Pancreas (tissue), 10 donors: ENCODE data around the gene LYRM9. TPM values are rescaled to one million over a fixed set of nuclear protein-coding genes. Genes with fewer than 3 reads are reported as not detected.

Experiments
- ATAC-seq, 4 donors: fragments of 200-7000 bp; cut with Tn5 transposase; one replicate each; pipeline versions ENCODE4 v1.8.0 to v1.9.1; 2020; ENCODE audit warnings: mild to moderate bottlenecking in 4 of 4, moderate library complexity in 4 of 4
- DNase-seq, 6 donors: peaks; one replicate each; pipeline ENCODE4 v3.0.0-alpha.2; 2020
- FAIRE-seq: peaks from 2 replicates; lab custom pipeline; 2012; peaks lifted over from hg19 to GRCh38; lab: Jason Lieb, UNC
- H3K27ac ChIP-seq, 4 donors: fragments of 200-600 bp; sonication (generic); 1 replicate in 3 of 4; 2 replicates in 1 of 4; pipeline versions ENCODE4 v1.5.0 to v1.8.0; 2020
- H3K27me3 ChIP-seq, 4 donors: fragments of 200-600 bp; one replicate each; pipeline ENCODE4 v1.8.0; 2021
- H3K36me3 ChIP-seq, 3 donors: fragments of 200-600 bp; sonication (generic) in 1 of 3; one replicate each; pipeline versions ENCODE4 v1.5.0 to v1.8.0; 2020 to 2021
- H3K4me1 ChIP-seq, 3 donors: fragments of 200-600 bp; one replicate each; pipeline ENCODE4 v1.8.0; 2021
- H3K4me3 ChIP-seq, 4 donors: fragments of 200-600 bp; sonication (generic) in 2 of 4; one replicate each; pipeline versions ENCODE4 v1.5.0 to v1.8.0; 2020 to 2021
- H3K9me3 ChIP-seq, 4 donors: fragments of 200-600 bp; one replicate each; pipeline ENCODE4 v1.8.0; 2021
- WGBS, 2 donors: extraction: QIAGEN DNeasy Blood & Tissue Kit; methylation state at CpG; one replicate each; pipeline ENCODE4 v1.1.7; 2013; 5-methylcytosine and 5-hydroxymethylcytosine counted together
- intact Hi-C, 3 donors: fragments of 100-400 bp; cut with DNase I; formaldehyde crosslinking; loops; one replicate each; pipeline versions ENCODE4 v1.11.1 to v1.14.2; 2022
- polyA plus RNA-seq, 2 donors: library from polyadenylated mRNA; stranded (reverse); fragments of 200-250 nt; gene quantifications; one replicate each; pipeline ENCODE4 v1.2.3, GENCODE V29; 2013
- total RNA-seq, 6 donors: library from RNA; stranded (reverse); fragmentation: NEBNext Ultra II Directional in 4 of 6; extraction: Animal tissue kit (Norgen Biotek cat#: 25700) in 4 of 6; gene quantifications; one replicate each; pipeline versions ENCODE4 v1.2.1 to v1.2.4, GENCODE V29; 2021 to 2023
- TF ChIP-seq, protein P1 (sequence below), 4 donors: fragments of 200-600 bp; sonication (generic) in 3 of 4; IDR thresholded peaks; one replicate each; pipeline versions ENCODE4 v1.5.0 to v1.8.0; 2021; ENCODE audit warnings: antibody characterized with exemption in 4 of 4
- donor health status: healthy with polysubstance abuse.
- donor health status: DM: no; HTN: no; CAD: no; lungs with moderate emphysema.
- donor health status: DM: no; HTN: no; CAD: no.
- donor health status: control.
- donor health status: control.
- donor health status: Bipolar disorder and iron deficiency.
- donor health status: DM: yes; HTN: yes; CAD: no.
- donor health status: DM: no; HTN: no; CAD: no.
- donor health status: DM: no; HTN: no; CAD: no.
- donor health status: DM: yes; HTN: yes; CAD: no.

Gene LYRM9
- total and polyA plus RNA-seq, 8 donors, result 4.8 to 17.7 (median 9.8) TPM

DNA sequence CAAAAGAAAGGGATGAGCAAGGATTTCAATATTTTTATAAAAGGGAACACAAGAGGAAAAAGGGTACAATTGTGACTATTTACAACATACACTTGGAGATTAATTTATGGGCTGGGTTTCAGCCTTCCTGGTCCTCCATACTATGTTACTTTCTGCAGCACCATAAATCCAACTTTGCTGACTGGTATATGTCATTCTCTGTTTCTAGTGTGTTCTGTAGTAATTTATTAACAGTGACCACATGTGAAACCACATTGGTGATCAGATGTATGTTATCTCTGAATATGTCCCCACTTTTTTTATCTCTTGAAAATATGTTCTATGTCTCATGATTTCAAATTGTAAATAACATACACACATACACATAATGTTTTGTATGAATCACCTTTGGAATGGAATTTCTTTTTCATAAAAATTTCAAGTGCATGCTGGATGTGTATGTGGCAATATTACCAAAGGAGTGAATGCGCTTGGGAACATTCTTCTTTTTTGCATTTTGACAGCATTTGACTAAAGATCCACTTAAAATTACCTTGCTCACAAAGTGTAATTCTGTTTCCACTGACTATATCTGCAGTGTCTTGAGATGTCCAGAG lies 2.9 kb upstream of the LYRM9 start:
- FAIRE-seq (no peak), ATAC-seq (no peak), DNase-seq (no peak)
- intact Hi-C loops, result loop anchor here in 2 of 3 donors (10.0 kb wide), 2 partner anchors 129 to 349 kb away; no protein-coding TSS in a partner anchor
- no peaks in the 10 kb centered on the region for H3K36me3 ChIP-seq
- no peaks in the 10 kb centered on the region for H3K9me3 ChIP-seq
- no peak overlapping the region for H3K27ac ChIP-seq
- 85 to 91% methylated on average over 1 of the region's 1 CpG for WGBS, 2 donors
- H3K27me3 ChIP-seq, result no peaks in the 10 kb centered on the region
- TF ChIP-seq, protein P1, sequence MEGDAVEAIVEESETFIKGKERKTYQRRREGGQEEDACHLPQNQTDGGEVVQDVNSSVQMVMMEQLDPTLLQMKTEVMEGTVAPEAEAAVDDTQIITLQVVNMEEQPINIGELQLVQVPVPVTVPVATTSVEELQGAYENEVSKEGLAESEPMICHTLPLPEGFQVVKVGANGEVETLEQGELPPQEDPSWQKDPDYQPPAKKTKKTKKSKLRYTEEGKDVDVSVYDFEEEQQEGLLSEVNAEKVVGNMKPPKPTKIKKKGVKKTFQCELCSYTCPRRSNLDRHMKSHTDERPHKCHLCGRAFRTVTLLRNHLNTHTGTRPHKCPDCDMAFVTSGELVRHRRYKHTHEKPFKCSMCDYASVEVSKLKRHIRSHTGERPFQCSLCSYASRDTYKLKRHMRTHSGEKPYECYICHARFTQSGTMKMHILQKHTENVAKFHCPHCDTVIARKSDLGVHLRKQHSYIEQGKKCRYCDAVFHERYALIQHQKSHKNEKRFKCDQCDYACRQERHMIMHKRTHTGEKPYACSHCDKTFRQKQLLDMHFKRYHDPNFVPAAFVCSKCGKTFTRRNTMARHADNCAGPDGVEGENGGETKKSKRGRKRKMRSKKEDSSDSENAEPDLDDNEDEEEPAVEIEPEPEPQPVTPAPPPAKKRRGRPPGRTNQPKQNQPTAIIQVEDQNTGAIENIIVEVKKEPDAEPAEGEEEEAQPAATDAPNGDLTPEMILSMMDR (IDR thresholded peaks at IDR 0.05), result no peak
- peaks cover 5 to 14% (median 6%) of the 10 kb centered on the region in 3 donors for H3K4me1 ChIP-seq
- no peak overlapping the region for H3K4me3 ChIP-seq

DNA sequence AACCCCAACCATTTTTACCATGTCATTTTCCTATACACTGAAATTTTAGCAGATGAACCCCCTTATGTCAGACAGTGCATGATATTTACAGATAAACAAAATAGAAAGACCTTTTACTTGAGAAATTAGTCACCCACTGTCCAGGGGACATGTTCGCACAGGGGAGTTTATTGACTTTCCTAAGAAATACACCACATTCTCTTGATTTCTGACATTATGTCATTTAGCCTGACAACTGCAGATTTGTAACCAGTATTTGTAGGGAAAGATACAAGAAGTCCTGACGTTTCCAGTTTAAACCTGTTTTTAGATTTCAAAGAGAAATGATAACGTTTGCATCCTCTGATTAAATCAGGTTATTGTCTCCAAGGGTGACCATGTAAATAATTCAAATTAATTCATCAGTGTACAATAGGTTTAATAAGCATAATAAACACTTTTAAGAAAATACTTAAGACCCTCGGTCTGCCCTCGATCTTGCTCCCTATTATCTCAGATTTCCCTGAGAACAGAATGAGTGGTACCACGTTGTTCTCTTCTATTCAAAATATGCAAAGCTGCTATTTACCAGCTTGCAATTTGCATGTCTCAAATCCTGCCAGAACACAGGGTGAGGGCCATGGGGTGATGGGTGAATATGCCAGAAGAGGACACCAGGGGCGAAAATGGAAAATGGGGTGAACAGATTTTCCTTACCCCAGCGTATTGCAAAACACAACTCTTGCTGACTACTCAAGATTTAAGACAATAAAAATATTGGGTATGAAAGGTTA lies 2.1 kb upstream of the LYRM9 start:
- Histone ChIP-seq H3K36me3 (no peaks in the 10 kb centered on the region), H3K4me1 (peaks cover 5 to 14% (median 6%) of the 10 kb centered on the region in 3 donors), H3K27me3 (no peaks in the 10 kb centered on the region), H3K4me3 (no peak overlapping the region), H3K27ac (no peak overlapping the region), H3K9me3 (no peaks in the 10 kb centered on the region)
- TF ChIP-seq, protein P1 (IDR thresholded peaks at IDR 0.05), result no peak
- ATAC-seq (no peak), FAIRE-seq (no peak), DNase-seq (no peak)
- 42 to 63% methylated on average over 8 of the region's 8 CpGs for WGBS, 2 donors
- intact Hi-C loops, result loop anchor here in 2 of 3 donors (10.0 kb wide), 2 partner anchors 129 to 349 kb away; no protein-coding TSS in a partner anchor

DNA sequence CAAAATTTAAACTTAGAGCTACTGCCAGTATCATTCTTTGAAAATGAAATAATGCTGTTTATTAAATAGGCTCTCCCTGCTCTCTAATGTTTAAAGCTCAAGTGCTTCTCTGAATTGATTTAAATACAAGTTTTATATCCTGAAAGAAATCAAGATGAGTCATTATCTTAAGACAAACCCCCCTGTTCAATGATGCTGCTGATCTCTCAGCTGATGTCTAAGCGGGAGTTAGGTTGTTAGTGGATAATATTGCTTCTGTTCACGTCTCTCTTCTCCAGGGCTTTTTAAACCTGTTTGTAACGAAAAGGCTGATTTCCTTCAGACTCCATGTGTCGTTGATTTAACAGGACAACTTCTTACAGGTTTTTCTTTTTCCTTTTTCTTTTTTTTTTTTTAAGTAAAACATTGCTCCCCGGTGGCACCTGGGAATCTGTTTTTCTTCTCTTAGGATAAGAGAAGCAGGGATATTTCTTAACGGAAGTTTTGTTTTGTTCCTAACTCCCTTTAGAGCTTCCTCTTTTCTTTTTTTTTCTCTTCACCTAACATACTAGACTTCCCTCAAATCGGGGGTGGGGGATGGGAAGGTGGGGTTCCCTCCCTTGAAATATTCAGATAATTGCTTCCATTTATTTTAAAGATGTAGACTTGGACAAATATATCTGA lies 807 bp upstream of the LYRM9 start:
- Histone ChIP-seq H3K27ac (no peak overlapping the region), H3K9me3 (no peaks in the 10 kb centered on the region), H3K4me3 (peak overlapping the region in 1 of 4 donors; percentile 80), H3K4me1 (peaks cover 10 to 17% (median 10%) of the 10 kb centered on the region in 3 donors), H3K36me3 (no peaks in the 10 kb centered on the region), H3K27me3 (no peaks in the 10 kb centered on the region)
- intact Hi-C loops, result loop anchor here in 2 of 3 donors (10.0 kb wide), 2 partner anchors 131 to 351 kb away; no protein-coding TSS in a partner anchor
- 45 to 50% methylated on average over 7 of the region's 7 CpGs for WGBS, 2 donors
- TF ChIP-seq, protein P1 (IDR thresholded peaks at IDR 0.05), result no peak
- DNase-seq, result no peak
- no peak for FAIRE-seq
- ATAC-seq, result no peak

DNA sequence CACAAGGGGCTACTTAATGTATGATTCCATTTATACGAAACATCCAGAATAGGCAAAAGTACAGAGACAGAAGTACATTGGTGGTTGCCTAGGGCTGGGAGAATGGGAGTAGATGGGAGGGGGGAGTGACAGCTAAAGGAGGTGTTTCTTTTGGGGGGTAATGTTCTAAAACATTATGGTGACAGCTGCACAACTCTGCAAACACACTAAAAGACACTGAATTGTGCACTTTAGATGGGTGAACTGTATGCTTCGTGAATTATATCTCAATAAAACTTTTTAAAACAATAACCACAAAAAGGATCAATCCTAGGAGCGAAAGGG lies 661 bp downstream of the LYRM9 start:
- no peak for FAIRE-seq
- WGBS, 2 donors, result 22 to 25% methylated on average over 3 of the region's 3 CpGs
- ATAC-seq, result no peak
- TF ChIP-seq, protein P1 (IDR thresholded peaks at IDR 0.05), result no peak
- Histone ChIP-seq H3K27ac (peak overlapping the region; percentile 76 to 90 (median 82)), H3K27me3 (no peaks in the 10 kb centered on the region), H3K4me1 (peaks cover 10 to 22% (median 17%) of the 10 kb centered on the region in 3 donors), H3K9me3 (no peaks in the 10 kb centered on the region), H3K36me3 (no peaks in the 10 kb centered on the region), H3K4me3 (peak overlapping the region; percentile 56 to 80 (median 62))
- intact Hi-C loops, result loop anchor here in 2 of 3 donors (10.0 kb wide), 2 partner anchors 132 to 352 kb away; no protein-coding TSS in a partner anchor
- no peak for DNase-seq
